Spleen (tissue), 11 donors: Measurements from ENCODE around the gene RAB10. TPM values are rescaled to one million over a fixed set of nuclear protein-coding genes. Genes with fewer than 3 reads are reported as not detected.
A peak's percentile ranks its signal among the peaks of the same experiment; 100 is the strongest.
"Not testable (repeated sequence)": the region's sequence is repeated elsewhere in the genome, so short reads cannot be mapped to it uniquely, and the experiment has no call there.

Experiments used
- DNase-seq: peaks from one replicate; pipeline ENCODE4 v3.0.0-alpha.2; 2020
- H3K27ac ChIP-seq, 8 donors: fragments of 200-600 bp; sonication (generic) in 7 of 8; 1 replicate in 4 of 8; 2 replicates in 4 of 8; pipeline versions ENCODE4 v1.5.0 to v1.8.0; 2016 to 2021; ENCODE audit warnings: inconsistent platforms in 4 of 8, mild to moderate bottlenecking in 4 of 8, moderate library complexity in 1 of 8
- H3K27me3 ChIP-seq, 7 donors: fragments of 200-600 bp; sonication (generic) in 6 of 7; replicated peaks in 1 of 7; 1 replicate in 4 of 7; 2 replicates in 3 of 7; pipeline versions ENCODE4 v1.5.0 to v1.8.0; 2016 to 2021; ENCODE audit warnings: inconsistent platforms in 3 of 7, mild to moderate bottlenecking in 1 of 7
- H3K36me3 ChIP-seq, 6 donors: fragments of 200-600 bp; sonication (generic) in 5 of 6; 1 replicate in 4 of 6; 2 replicates in 2 of 6; pipeline versions ENCODE4 v1.5.0 to v1.8.0; 2016 to 2021; ENCODE audit warnings: inconsistent platforms in 2 of 6
- H3K4me1 ChIP-seq, 6 donors: fragments of 200-600 bp; sonication (generic) in 5 of 6; 1 replicate in 3 of 6; 2 replicates in 3 of 6; pipeline versions ENCODE4 v1.5.0 to v1.8.0; 2016 to 2021; ENCODE audit warnings: inconsistent platforms in 3 of 6
- H3K4me3 ChIP-seq, 8 donors: fragments of 200-600 bp; sonication (generic) in 7 of 8; 1 replicate in 4 of 8; 2 replicates in 4 of 8; pipeline versions ENCODE4 v1.5.0 to v1.8.0; 2016 to 2021; ENCODE audit warnings: inconsistent platforms in 4 of 8, mild to moderate bottlenecking in 4 of 8, moderate library complexity in 2 of 8
- H3K9me3 ChIP-seq, 8 donors: fragments of 200-600 bp; sonication (generic) in 7 of 8; 1 replicate in 4 of 8; 2 replicates in 4 of 8; pipeline versions ENCODE4 v1.5.0 to v1.8.0; 2016 to 2021; ENCODE audit warnings: inconsistent platforms in 4 of 8
- CTCF ChIP-seq, 11 experiments: fragments of 200-600 bp in 7 of 11; fragments of 450-650 bp in 4 of 11; sonication (generic) in 4 of 11; IDR thresholded peaks in 8 of 11; conservative IDR thresholded peaks in 3 of 11; 1 replicate in 7 of 11; 2 replicates in 4 of 11; pipeline versions ENCODE4 v1.4.0 to v1.8.0; 2016 to 2021; ENCODE audit warnings: antibody characterized with exemption in 11 of 11, inconsistent platforms in 4 of 11, mild to moderate bottlenecking in 1 of 11
- POLR2A ChIP-seq, 3 donors: fragments of 450-650 bp; IDR thresholded peaks; one replicate each; pipeline ENCODE4 v1.5.1; 2017; ENCODE audit warnings: antibody characterized with exemption in 3 of 3, mild to moderate bottlenecking in 1 of 3
- POLR2AphosphoS5 ChIP-seq, 3 donors: sonication (generic); formaldehyde crosslinking; IDR thresholded peaks; one replicate each; pipeline ENCODE4 v1.5.1; 2017; ENCODE audit warnings: antibody characterized with exemption in 3 of 3
- WGBS, 5 donors: extraction: QIAGEN DNeasy Blood & Tissue Kit in 3 of 5; methylation state at CpG; one replicate each; pipeline versions ENCODE4 v1.1.5 to v1.1.7; 2013 to 2018; 5-methylcytosine and 5-hydroxymethylcytosine counted together
- intact Hi-C: fragments of 100-400 bp; cut with DNase I; formaldehyde crosslinking; loops from one replicate; pipeline ENCODE4 v1.15.0; 2023; ENCODE audit warnings: low total_unique reads
- polyA plus RNA-seq, 3 donors: library from polyadenylated mRNA; stranded (reverse); fragments of 200-250 nt; gene quantifications; one replicate each; pipeline ENCODE4 v1.2.1, GENCODE V29; 2013
- total RNA-seq, 7 donors: library from RNA; depleted of rRNA in 3 of 7; stranded (reverse); fragments of >200 nt in 3 of 7; fragmentation: NEBNext Ultra II Directional in 4 of 7; extraction: Animal tissue kit (Norgen Biotek cat#: 25700) in 4 of 7; gene quantifications; one replicate each; pipeline versions ENCODE4 v1.1.0 to v1.2.1, GENCODE V29; 2016 to 2021
- donor health status: healthy with polysubstance abuse.
- donor health status: DM: no; HTN: no; CAD: no; lungs with moderate emphysema.
- donor health status: DM: no; HTN: no; CAD: no.
- donor health status: Bipolar disorder and iron deficiency.
- donor health status: healthy.
- donor health status: DM: no; HTN: no; CAD: no.
- donor health status: DM: yes; HTN: yes; CAD: no.

Gene RAB10
- total and polyA plus RNA-seq, 10 donors, result 24.4 to 135 (median 106) TPM

- intact Hi-C loops, result loop anchor here (10.0 kb wide), 1 partner anchor 148 kb away; no protein-coding TSS in a partner anchor
- no peaks in the 10 kb centered on the region for H3K27me3 ChIP-seq
- H3K36me3 ChIP-seq, result no peaks in the 10 kb centered on the region
- TF ChIP-seq CTCF (IDR thresholded peaks at IDR 0.05 in 8 of 11, conservative IDR thresholded peaks at IDR 0.05 in 3 of 11), result no peak
- TF ChIP-seq POLR2A (IDR thresholded peaks at IDR 0.05), result no peak
- TF ChIP-seq POLR2AphosphoS5 (IDR thresholded peaks at IDR 0.05), result no peak
- no peak overlapping the region for H3K27ac ChIP-seq
- peaks cover 2 to 33% (median 13%) of the 10 kb centered on the region in 6 donors for H3K4me1 ChIP-seq
- 78 to 96% (median 88%) methylated on average over 1 of the region's 1 CpG for WGBS, 5 donors
- no peaks in the 10 kb centered on the region for H3K9me3 ChIP-seq
- no peak overlapping the region for H3K4me3 ChIP-seq
- no peak for DNase-seq
These were observed 37.0 kb upstream of the RAB10 start for GRCh38 chr2:25996844-25997243.

GRCh38 chr2:25998816-25999383 is 35.0 kb upstream of the RAB10 start:
- H3K27ac ChIP-seq, H3K9me3 ChIP-seq, DNase-seq, H3K4me3 ChIP-seq, H3K36me3 ChIP-seq, H3K27me3 ChIP-seq: not testable (repeated sequence)
- peaks cover 11 to 48% (median 23%) of the 10 kb centered on the region in 6 donors for H3K4me1 ChIP-seq
- 95 to 97% (median 95%) methylated on average over 13 of the region's 13 CpGs for WGBS, 5 donors
- intact Hi-C loops, result loop anchor here (10.0 kb wide), 1 partner anchor 146 kb away; no protein-coding TSS in a partner anchor

GRCh38 chr2:25999406-25999805 is 34.5 kb upstream of the RAB10 start:
- Histone ChIP-seq H3K27ac (peak overlapping the region in 1 of 8 donors; percentile 90), H3K4me1 (peaks cover 11 to 48% (median 23%) of the 10 kb centered on the region in 6 donors)
- not testable (repeated sequence) for H3K9me3 ChIP-seq, DNase-seq, H3K4me3 ChIP-seq, H3K27me3 ChIP-seq, H3K36me3 ChIP-seq
- 78 to 95% (median 86%) methylated on average over 7 of the region's 7 CpGs for WGBS, 5 donors
- intact Hi-C loops, result loop anchor here (10.0 kb wide), 1 partner anchor 145 kb away; no protein-coding TSS in a partner anchor

- peaks cover 11 to 57% (median 23%) of the 10 kb centered on the region in 6 donors for H3K4me1 ChIP-seq
- DNase-seq, result no peak
- H3K27me3 ChIP-seq, result no peaks in the 10 kb centered on the region
- WGBS, 5 donors, result 48 to 84% (median 73%) methylated on average over 3 to 5 of the region's 5 CpGs
- H3K36me3 ChIP-seq, result no peaks in the 10 kb centered on the region
- TF ChIP-seq CTCF (IDR thresholded peaks at IDR 0.05 in 8 of 11, conservative IDR thresholded peaks at IDR 0.05 in 3 of 11) (no peak), POLR2AphosphoS5 (IDR thresholded peaks at IDR 0.05) (no peak), POLR2A (IDR thresholded peaks at IDR 0.05) (no peak)
- intact Hi-C loops, result no loop called here
- no peak overlapping the region for H3K4me3 ChIP-seq
- peak overlapping the region in 3 of 8 donors; percentile 85 to 90 (median 86) for H3K27ac ChIP-seq
- H3K9me3 ChIP-seq, result no peaks in the 10 kb centered on the region
These were observed 33.3 kb upstream of the RAB10 start for GRCh38 chr2:26000561-26001082.

- H3K4me3 ChIP-seq, result peak overlapping the region in 1 of 8 donors; percentile 44
- H3K4me1 ChIP-seq, result peaks cover 11 to 60% (median 23%) of the 10 kb centered on the region in 6 donors
These were observed 32.0 kb upstream of the RAB10 start for GRCh38 chr2:26001743-26002351.

More at GRCh38 chr2:26001743-26002351, 32.0 kb upstream of the RAB10 start:
- TF ChIP-seq POLR2A (IDR thresholded peaks at IDR 0.05), result no peak
- no peak for TF ChIP-seq CTCF (IDR thresholded peaks at IDR 0.05 in 8 of 11, conservative IDR thresholded peaks at IDR 0.05 in 3 of 11)
- peak in 1 of 3 donors; percentile 17 for TF ChIP-seq POLR2AphosphoS5 (IDR thresholded peaks at IDR 0.05)
- Histone ChIP-seq H3K9me3 (no peaks in the 10 kb centered on the region), H3K36me3 (no peaks in the 10 kb centered on the region), H3K27ac (peak overlapping the region in 7 of 8 donors; percentile 62 to 90 (median 85)), H3K27me3 (no peaks in the 10 kb centered on the region)
- WGBS, 5 donors, result 29 to 40% (median 30%) methylated on average over 4 of the region's 4 CpGs
- DNase-seq, result peak; percentile 74
- intact Hi-C loops, result no loop called here
